ENCODE measurements around the gene PDE7B.

DNA sequence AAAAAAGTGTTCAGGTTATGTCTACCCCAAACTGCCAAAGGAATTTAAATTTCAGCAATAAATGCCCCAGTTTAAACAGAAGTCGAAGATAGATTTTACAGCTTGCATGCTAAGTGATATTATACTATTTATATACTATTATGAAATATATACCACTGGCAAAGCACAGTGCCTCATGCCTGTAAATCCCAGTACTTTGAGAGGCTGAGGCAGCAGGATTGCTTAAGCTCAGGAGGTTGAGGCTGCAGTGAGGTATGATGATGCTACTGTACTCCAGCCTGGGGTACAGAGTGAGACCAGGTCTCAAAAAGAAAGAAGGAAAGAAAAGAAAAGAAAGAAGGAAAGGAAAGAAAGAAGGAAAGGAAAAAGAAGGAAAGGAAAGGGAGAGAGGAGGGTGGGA is 296.6 kb downstream of the PDE7B start:
- TF ChIP-seq ZNF184 (tag by site-specific recombination; IDR thresholded peaks at IDR 0.05) (no peak), ZNF274 (IDR thresholded peaks at IDR 0.05; ENCODE audit: low read length) (no peak), ZNF274 (tag by site-specific recombination; IDR thresholded peaks at IDR 0.05; ENCODE audit: borderline replicate concordance) (no peak)

Measured in HEK293 (cell line).